ENCODE measurements around the gene OBP2B.
"Not testable (repeated sequence)": the region's sequence is repeated elsewhere in the genome, so short reads cannot be mapped to it uniquely, and the experiment has no call there.

Gene OBP2B

GRCh38 chr9:133221177-133221809 is 12.2 kb upstream of the OBP2B start:
- DNase-seq = no peak

GRCh38 chr9:133218049-133218975 is 9.3 kb upstream of the OBP2B start:
- DNase-seq = not testable (repeated sequence)

- not testable (repeated sequence) for DNase-seq
Measured at GRCh38 chr9:133217333-133217988, 8.4 kb upstream of the OBP2B start.

GRCh38 chr9:133214276-133214675 is 5.2 kb upstream of the OBP2B start:
- not testable (repeated sequence) for DNase-seq

GRCh38 chr9:133210609-133211008 is 1.6 kb upstream of the OBP2B start:
- DNase-seq = no peak

GRCh38 chr9:133210202-133210532 is 1.1 kb upstream of the OBP2B start:
- no peak for DNase-seq

GRCh38 chr9:133209327-133210201 is 514 bp upstream of the OBP2B start:
- not testable (repeated sequence) for DNase-seq

GRCh38 chr9:133208171-133208879 is 725 bp downstream of the OBP2B start:
- DNase-seq = not testable (repeated sequence)

GRCh38 chr9:133207540-133208170 is 1.4 kb downstream of the OBP2B start:
- DNase-seq = no peak

- DNase-seq = no peak
Measured at GRCh38 chr9:133207021-133207531, 2.0 kb downstream of the OBP2B start.

- no peak for DNase-seq
Measured at GRCh38 chr9:133205996-133206931, 2.8 kb downstream of the OBP2B start.

GRCh38 chr9:133205481-133205887 is 3.6 kb downstream of the OBP2B start:
- DNase-seq = not testable (repeated sequence)

- no peak for DNase-seq
Measured at GRCh38 chr9:133204993-133205336, 4.1 kb downstream of the OBP2B start.

- no peak for DNase-seq
Measured at GRCh38 chr9:133204335-133204992, 4.6 kb downstream of the OBP2B start.

GRCh38 chr9:133203506-133204075 is 5.5 kb downstream of the OBP2B start:
- no peak for DNase-seq

- no peak for DNase-seq
Measured at GRCh38 chr9:133202688-133203453, 6.2 kb downstream of the OBP2B start.

GRCh38 chr9:133202145-133202513 is 6.9 kb downstream of the OBP2B start:
- no peak for DNase-seq

- DNase-seq = no peak
Measured at GRCh38 chr9:133201424-133202144, 7.5 kb downstream of the OBP2B start.

All from hippocampal formation (tissue), 2 donors.